GM12892 (cell line): ENCODE data around the gene CCDC50.

Experiments used
- DNase-seq: peaks from one replicate; pipeline ENCODE4 v3.0.0; 2011; ENCODE audit not compliant: insufficient read length
- FAIRE-seq: peaks from 2 replicates; lab custom pipeline; 2011; peaks lifted over from hg19 to GRCh38; lab: Jason Lieb, UNC
- POLR2A ChIP-seq: IDR thresholded peaks from 2 replicates; pipeline ENCODE4 v1.6.1; 2011; ENCODE audit warnings: low read depth, low read length, control low read depth
- POLR2AphosphoS5 ChIP-seq: IDR thresholded peaks from 2 replicates; pipeline ENCODE4 v1.6.1; 2011; ENCODE audit warnings: low read depth, low read length, control low read depth
- TAF1 ChIP-seq: IDR thresholded peaks from 2 replicates; pipeline ENCODE4 v1.6.1; 2011; ENCODE audit warnings: low read depth, mild to moderate bottlenecking, control low read depth, low read length, borderline replicate concordance

Gene CCDC50

DNA sequence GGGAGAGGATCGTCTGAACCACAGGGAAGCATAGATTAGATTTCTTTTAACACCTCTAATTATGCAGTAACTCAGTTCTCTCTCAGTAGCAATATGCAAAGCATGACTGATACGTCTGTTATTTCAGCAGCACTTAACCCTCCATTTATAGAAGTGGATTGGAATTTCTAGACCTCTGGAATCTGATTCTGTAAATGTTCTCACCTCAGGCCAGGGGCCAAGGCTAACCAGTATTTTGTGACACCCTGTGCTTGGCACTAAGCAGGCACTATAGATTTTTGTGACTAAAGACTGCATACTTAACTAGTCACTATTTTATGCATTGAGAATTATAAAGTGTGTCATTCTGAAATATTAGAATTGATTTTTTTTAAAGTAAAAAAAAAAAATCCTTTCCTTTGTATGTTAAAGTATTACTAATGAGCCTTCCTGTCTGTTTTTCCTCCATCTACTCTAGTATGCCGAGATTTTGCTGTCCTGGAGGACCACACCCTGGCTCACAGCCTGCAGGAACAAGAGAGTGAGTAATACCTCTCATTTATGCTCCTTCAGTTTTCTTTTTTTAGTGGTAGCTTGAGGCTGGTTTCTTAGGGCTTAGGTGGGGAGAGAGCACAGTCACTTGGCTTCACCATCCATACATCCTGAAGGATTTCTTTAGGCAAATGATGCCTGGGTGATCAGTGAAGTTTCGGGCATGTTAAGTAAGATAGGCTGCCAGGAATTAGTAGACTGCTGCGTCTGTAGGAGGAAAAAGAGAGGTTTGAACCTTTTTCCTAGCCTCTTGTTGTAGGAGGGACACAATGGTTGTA lies 27.6 kb downstream of the CCDC50 start:
- TF ChIP-seq TAF1: no peak
- DNase-seq (no peak), FAIRE-seq (no peak)

DNA sequence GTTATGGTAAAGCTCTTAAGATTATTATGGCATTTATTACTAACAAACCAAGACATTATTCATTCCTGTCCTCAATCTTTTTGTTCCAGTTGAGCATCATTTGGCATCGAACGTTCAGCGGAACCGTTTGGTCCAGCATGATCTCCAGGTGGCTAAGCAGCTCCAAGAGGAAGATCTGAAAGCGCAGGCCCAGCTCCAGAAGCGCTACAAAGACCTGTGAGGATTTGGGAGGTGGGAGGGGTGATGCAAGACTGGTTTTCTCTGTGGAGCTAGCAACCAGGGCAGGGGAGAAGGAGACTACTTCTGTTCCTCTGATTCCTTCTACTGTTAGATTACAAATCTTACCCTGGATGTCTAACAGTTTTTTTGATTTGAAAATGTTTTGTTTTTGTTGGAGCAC lies 28.7 kb downstream of the CCDC50 start:
- peak; percentile 30 for FAIRE-seq

DNA sequence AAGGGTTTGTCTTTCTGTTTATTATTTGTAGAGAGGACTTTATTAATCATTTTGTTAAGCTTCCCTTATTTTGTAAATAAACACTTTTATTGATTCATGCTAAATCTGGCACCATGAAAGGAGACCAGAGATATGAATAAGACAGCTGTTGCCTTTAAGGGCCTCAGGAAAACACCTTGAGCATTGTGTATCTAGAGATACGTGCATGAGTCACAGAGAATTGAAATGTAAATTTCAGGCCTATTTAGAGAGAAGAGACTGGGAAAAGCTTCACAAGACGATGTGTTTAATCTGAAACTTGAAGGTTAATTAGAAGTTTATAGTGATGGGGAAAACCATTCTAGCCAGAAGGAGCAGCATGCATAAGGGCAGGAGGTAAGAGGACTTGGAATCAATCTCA lies 29.7 kb downstream of the CCDC50 start:
- no peak for TF ChIP-seq POLR2A
- TF ChIP-seq POLR2AphosphoS5: no peak
- no peak for TF ChIP-seq TAF1
- FAIRE-seq (peak; percentile 82), DNase-seq (no peak)

More for the DNA sequence above, 28.7 kb downstream of the CCDC50 start:
- TF ChIP-seq TAF1 (no peak), POLR2A (no peak), POLR2AphosphoS5 (no peak)
- DNase-seq: no peak

- TF ChIP-seq TAF1: no peak
- TF ChIP-seq POLR2AphosphoS5: no peak
- TF ChIP-seq POLR2A: no peak
- FAIRE-seq: no peak
- no peak for DNase-seq
Observed at GRCh38 chr3:191360620-191361019, 31.4 kb downstream of the CCDC50 start.

- DNase-seq: no peak
- TF ChIP-seq POLR2A: no peak
- TF ChIP-seq POLR2AphosphoS5: no peak
- no peak for TF ChIP-seq TAF1
- no peak for FAIRE-seq
Observed at GRCh38 chr3:191361456-191361855, 32.3 kb downstream of the CCDC50 start.

DNA sequence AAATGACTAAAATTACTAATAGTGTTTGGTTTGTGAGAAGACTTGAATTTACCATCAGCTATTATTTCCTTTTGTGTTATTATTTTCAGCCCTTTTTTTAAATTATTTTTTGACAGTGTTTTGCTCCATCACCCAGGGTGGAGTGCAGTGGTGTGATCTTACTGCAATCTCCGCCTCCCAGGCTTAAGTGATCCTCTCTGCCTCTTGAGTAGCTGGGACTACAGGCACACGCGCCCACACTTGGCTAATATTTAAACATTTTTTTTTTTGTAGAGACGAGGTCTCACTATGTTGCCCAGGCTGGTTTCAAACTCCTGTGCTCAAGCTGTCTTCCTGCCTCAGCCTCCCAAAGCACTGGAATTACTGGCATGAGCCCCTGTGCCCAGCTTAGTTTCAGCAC lies 32.8 kb downstream of the CCDC50 start:
- no peak for DNase-seq
- TF ChIP-seq TAF1: no peak
- TF ChIP-seq POLR2AphosphoS5: no peak
- TF ChIP-seq POLR2A: no peak
- no peak for FAIRE-seq

GRCh38 chr3:191362524-191363090 lies 33.4 kb downstream of the CCDC50 start:
- no peak for TF ChIP-seq TAF1
- TF ChIP-seq POLR2AphosphoS5: no peak
- no peak for TF ChIP-seq POLR2A
- FAIRE-seq: no peak

DNA sequence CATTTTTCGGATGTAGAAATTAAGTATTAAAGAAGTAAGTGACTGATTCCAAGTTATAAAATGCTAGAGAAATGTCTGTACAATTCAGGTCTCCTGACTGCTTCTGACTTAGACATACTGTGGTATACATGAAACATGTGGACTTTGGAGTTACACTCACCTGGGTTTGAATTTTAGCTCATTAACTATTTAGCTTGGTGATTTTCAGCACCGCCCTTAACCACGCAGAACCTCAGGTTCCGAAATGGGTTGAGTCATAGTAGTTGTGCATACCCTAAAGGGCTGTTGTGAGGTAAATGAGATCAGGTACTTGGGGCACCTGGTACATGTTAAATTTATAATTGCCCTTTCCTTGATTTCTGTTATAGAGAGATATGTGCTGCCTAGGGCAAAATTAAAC lies 34.0 kb downstream of the CCDC50 start:
- FAIRE-seq (no peak), DNase-seq (no peak)
- TF ChIP-seq POLR2AphosphoS5 (no peak), TAF1 (no peak), POLR2A (no peak)

More at GRCh38 chr3:191362524-191363090, 33.4 kb downstream of the CCDC50 start:
- DNase-seq: no peak

DNA sequence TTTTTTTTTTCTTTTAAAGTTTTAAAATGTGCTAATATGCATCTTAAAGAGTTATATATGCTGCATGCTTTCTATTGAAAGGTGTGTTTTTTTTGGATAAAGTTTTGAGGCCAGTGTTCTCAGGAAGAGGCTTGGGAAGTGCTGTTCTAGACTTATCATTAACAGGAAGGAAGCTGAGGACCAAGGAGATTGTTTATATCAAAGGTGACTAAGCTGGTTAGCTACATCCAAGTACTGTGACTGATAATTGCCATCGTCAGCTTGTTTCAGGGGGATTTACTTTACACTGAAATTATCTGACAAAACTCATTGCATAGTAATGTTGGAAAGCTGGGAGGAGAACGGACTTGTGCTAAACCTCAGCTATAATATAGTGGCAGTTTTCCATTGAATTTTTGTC lies 37.5 kb downstream of the CCDC50 start:
- TF ChIP-seq POLR2A: no peak
- no peak for TF ChIP-seq POLR2AphosphoS5
- TF ChIP-seq TAF1: no peak
- no peak for FAIRE-seq
- no peak for DNase-seq

DNA sequence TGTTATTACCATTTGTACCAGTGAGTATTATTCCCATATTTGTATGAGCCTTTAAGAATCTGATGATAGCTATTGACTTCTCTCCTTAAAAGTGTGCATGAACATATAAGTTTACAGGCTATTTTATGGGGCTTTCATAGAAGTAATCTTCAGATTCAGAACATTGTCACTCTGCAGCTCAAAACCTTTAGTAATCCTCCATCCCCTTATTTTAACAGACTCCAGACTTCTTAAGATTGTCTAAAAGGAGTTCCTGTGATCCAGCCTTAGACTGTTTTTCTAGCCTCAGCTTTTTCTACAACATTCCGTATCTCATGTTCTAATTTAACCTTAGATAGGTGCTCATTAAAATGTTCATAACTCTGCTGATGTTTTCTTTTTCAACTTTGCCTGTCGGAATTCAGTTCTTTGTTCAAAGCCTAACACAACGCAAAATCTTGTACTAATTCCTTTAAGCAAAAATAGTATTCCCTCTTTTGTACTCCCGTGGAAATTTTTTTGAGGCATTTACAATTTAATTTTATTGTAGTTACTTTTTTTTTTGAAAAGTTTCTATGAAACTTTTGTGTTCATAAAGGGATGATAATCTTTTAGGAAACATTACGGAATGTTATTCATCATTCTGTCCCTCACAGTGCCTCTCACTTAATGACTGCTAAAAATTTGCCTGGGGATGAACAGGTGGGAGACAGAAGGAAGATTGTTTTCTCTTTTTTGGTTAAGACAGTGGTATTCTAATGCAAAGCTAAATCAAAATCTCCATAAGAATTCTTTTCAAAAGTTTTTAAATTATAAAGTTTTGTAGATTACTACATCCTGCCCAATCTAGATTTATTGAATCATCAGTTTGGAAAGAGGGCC lies 39.8 kb downstream of the CCDC50 start:
- TF ChIP-seq POLR2A (no peak), TAF1 (no peak), POLR2AphosphoS5 (no peak)
- DNase-seq (no peak), FAIRE-seq (no peak)

DNA sequence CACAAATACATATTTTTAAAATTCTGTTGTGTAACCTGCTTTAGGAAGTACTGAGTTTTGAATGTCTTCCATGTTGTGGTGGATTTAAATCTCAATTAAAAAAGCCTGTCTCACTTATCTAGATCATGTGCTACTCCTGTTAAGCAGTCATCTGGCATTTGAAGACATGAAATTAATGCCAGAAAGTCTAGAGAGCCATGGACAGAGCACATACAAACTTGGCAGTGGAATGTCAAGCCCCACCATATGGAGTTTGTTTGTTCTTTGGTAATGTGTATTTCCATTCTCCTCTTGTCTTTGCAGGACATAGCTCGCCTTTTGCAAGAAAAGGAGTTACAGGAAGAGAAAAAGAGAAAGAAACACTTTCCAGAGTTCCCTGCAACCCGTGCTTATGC lies 40.4 kb downstream of the CCDC50 start:
- FAIRE-seq (no peak), DNase-seq (no peak)
- TF ChIP-seq POLR2A: no peak
- TF ChIP-seq POLR2AphosphoS5: no peak
- no peak for TF ChIP-seq TAF1
